ENCODE measurements around the gene WASHC2A. TPM values are rescaled to one million over a fixed set of nuclear protein-coding genes. Genes with fewer than 3 reads are reported as not detected.
"Not testable (repeated sequence)": the region's sequence is repeated elsewhere in the genome, so short reads cannot be mapped to it uniquely, and the experiment has no call there.

Gene WASHC2A
- total RNA-seq, 2 experiments from 2014 or later = 42.8 to 44.0 TPM

DNA sequence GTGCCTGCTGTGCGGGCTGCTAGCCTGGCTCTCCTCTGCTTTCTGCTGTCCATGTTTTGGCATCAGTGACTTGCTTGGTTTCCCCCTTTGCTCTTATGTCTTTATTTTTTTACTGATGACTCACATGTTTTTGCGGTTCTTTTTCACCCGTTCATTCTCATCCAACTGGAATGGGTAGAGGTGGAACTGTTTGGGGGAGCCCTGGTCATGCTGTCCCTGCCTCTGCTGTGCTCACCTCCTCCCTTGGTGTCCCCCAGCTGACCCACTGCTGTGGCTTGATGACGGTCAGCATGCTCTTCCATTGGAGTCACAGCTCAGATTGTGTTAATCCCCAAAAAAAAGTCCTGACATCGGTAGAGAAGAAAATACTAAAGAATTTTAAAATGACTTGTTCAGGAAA is 26.9 kb downstream of the WASHC2A start:
- ATAC-seq (ENCODE audit: low read depth); H3K9me3 Mint-ChIP-seq; H3K36me3 Mint-ChIP-seq; DNase-seq; POLR2A ChIA-PET; H3K27ac Mint-ChIP-seq; H3K4me1 Mint-ChIP-seq; H3K4me3 Mint-ChIP-seq; H3K27me3 Mint-ChIP-seq: not testable (repeated sequence)

DNA sequence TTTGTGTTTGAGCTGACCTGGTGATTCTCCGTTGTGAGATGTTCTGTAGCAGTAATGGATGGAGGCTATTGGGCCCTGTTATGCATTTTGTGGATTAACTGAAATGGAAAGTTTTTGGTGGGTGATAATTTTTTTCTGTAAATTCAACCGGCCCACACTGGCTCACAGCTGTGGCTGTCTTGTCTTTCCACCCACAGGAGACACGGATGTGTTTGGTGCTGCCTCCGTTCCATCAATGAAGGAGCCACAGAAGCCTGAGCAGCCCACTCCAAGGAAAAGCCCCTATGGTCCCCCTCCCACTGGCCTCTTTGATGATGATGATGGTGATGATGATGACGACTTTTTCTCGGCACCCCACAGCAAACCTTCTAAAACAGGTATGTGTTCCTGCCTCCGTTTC is 27.6 kb downstream of the WASHC2A start:
- ATAC-seq (ENCODE audit: low read depth); POLR2A ChIA-PET: not testable (repeated sequence)

DNA sequence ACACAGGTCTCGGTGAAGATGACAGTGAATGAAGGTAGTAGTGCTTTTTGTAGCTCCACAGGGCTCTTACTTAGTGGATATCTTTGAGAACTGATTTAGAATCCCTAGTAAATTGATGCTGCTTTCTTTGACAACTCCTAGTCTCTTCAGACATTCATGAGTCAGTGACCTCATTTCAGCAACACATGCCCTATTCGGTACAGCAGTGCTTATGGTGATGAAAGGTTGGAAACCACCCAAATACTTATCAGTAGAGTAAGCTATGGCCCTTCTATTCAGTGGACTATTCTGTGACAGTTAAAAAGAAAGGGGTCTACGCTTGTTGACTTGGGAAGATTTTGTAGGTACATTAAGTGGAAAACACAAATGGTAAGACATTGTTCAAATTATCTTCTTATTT is 29.0 kb downstream of the WASHC2A start:
- H3K27me3 Mint-ChIP-seq; DNase-seq; ATAC-seq (ENCODE audit: low read depth); POLR2A ChIA-PET; H3K27ac Mint-ChIP-seq; H3K9me3 Mint-ChIP-seq; H3K4me3 Mint-ChIP-seq; H3K36me3 Mint-ChIP-seq; H3K4me1 Mint-ChIP-seq: not testable (repeated sequence)

More for the DNA sequence above, 27.6 kb downstream of the WASHC2A start:
- not testable (repeated sequence) for H3K27ac Mint-ChIP-seq, H3K36me3 Mint-ChIP-seq, H3K27me3 Mint-ChIP-seq, H3K4me3 Mint-ChIP-seq, H3K4me1 Mint-ChIP-seq, H3K9me3 Mint-ChIP-seq, DNase-seq

DNA sequence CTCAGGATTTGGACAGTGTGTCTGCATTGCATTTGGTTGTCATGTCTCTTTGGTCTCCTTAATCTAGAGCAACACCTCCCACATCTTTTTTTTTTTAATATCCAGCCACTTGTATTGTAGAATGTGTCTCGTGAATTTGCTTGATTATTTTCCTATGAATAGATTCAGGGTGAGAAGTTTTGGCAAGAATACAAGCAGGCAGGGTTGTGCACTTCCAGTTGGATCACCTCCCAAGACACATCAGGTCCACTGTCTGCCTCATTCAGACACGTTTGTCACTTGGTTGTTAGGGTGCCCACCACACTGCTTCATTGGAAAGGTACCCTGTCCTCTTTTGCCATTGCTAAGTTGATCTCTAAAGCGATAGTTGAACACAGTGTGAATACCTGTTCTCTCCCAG is 30.9 kb downstream of the WASHC2A start:
- H3K27me3 Mint-ChIP-seq; H3K27ac Mint-ChIP-seq; POLR2A ChIA-PET; DNase-seq; H3K4me3 Mint-ChIP-seq; ATAC-seq (ENCODE audit: low read depth); H3K36me3 Mint-ChIP-seq; H3K9me3 Mint-ChIP-seq; H3K4me1 Mint-ChIP-seq: not testable (repeated sequence)

DNA sequence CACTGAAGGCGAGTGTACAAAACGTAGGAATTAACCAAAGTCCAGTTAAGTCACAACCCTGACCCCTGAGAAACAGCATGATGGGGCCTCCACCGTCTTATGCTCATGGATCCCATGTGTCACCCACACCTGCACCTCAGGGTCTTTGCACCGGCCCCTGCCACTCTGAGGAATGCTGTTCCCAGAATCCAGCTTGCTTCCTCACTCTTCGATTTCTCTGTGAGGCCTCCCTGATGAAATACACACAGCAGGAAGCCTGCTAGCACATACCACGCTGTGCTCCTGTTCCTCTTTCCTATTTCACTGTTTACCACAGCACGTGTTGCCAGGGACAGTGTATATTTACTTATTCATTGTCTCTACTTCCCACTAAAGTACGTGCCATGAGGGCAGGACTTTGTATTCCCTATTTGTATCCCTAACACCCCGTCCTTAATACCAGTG is 33.4 kb downstream of the WASHC2A start:
- H3K4me1 Mint-ChIP-seq; ATAC-seq (ENCODE audit: low read depth); H3K27me3 Mint-ChIP-seq; H3K4me3 Mint-ChIP-seq; DNase-seq; H3K9me3 Mint-ChIP-seq; POLR2A ChIA-PET; H3K27ac Mint-ChIP-seq: not testable (repeated sequence)
- peaks cover 11% of the 10 kb centered on the region for H3K36me3 Mint-ChIP-seq

DNA sequence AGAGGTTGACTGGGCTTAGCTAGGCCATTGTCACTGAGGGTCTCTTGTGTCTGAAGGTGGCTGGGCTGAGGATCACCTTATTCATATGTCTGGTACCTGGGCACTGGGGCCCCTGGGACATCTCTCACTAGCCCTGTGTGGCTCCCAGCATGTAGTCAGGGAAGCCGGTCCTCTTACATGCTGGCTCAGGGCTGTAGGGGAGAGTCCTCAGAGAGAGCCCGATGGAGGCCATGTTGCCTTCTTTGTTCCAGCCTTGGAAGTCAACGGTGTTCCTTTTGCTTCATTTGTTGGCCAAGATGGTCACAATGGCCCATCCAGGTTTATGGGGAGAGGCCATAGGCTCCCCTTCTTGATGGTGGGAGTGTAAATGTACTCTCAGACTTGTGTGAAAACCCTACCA is 34.0 kb downstream of the WASHC2A start:
- H3K9me3 Mint-ChIP-seq; H3K27ac Mint-ChIP-seq; H3K4me1 Mint-ChIP-seq; H3K4me3 Mint-ChIP-seq; POLR2A ChIA-PET; ATAC-seq (ENCODE audit: low read depth); DNase-seq; H3K27me3 Mint-ChIP-seq: not testable (repeated sequence)
- peaks cover 11% of the 10 kb centered on the region for H3K36me3 Mint-ChIP-seq

DNA sequence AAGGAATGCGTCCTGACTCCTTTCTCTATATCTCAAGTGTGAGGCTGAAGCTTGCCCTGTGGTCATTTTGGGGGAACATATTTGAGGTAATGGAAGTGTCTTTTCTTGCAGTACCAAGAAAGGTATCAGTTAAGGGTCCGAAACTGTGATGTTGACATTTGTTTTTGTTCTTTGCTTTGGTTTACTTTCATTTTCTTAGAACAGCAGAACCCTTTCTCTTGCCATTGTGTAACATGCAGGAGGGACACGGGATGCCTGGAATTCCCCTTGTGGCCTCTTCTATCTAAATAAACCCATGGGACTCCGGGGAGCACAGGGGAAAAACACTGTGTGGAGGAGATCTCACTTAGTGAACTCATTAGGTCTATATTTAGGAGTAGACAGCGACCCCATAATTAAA is 34.5 kb downstream of the WASHC2A start:
- H3K4me1 Mint-ChIP-seq; DNase-seq; ATAC-seq (ENCODE audit: low read depth); H3K27me3 Mint-ChIP-seq; H3K27ac Mint-ChIP-seq; H3K4me3 Mint-ChIP-seq; POLR2A ChIA-PET; H3K9me3 Mint-ChIP-seq: not testable (repeated sequence)
- peaks cover 11% of the 10 kb centered on the region for H3K36me3 Mint-ChIP-seq

DNA sequence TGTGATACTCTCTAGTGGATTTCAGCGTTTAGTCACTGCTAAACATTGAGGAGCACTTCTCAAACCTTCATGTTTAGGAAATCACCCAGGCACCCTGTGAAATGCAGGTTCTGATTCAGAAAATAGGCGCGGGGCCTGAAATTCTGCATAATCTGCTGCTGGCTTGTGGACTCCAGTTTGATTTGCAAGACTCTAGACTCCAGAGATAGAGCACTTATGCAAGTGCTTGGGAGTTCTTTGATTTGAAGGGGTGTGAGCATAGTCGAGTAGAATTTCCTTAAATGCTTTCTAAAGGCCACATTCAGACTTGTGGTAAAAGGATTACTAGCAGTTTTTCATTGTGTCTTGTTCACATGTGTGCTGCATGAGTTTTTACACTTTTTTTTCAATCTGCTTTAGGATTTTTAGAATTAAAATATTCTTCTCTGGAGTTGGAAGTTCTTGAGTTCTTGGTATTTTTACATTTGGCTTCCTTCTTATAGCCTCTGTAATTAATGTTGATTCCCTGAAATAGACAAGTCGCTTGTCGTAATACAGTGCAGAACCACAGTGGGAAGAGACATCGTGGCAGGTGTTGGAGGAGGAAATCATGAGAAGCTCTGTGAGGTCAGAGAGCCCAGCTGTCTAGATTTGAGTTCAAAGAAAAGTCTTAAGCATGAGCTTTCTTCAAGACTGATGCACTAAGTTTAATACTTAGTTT is 41.4 kb downstream of the WASHC2A start:
- H3K36me3 Mint-ChIP-seq; DNase-seq; H3K4me1 Mint-ChIP-seq; ATAC-seq (ENCODE audit: low read depth); H3K27ac Mint-ChIP-seq; POLR2A ChIA-PET; H3K4me3 Mint-ChIP-seq; H3K27me3 Mint-ChIP-seq; H3K9me3 Mint-ChIP-seq: not testable (repeated sequence)

DNA sequence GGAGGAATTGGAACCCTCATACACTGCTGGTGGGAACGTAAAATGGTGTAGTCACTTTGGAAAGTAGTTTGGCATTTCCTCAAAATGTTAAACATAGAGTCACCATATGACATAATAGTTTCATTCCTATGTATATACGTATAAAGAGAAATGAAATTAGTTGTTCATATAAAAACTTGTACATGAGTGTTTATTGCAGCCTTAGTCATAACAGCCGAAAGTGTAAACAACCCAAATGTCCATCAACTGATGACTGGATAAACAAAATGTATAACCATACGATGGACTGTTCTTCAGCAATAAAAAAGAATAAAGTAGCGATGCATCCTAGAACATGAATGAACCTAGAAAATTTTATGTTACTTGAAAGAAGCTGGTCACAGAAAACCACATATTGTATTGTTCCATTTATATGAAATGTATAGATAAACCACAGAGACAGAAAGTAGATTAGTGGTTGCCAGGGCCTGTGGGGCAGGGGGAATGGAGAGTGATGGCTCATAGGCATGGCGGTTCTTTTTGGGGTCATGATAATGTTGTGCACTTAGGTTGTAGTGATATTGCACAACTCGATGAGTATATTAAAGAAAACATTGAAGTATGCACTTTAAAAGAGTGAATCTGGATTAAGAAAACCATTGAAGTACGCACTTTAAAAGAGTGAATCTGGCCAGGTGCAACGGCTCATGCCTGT is 44.8 kb downstream of the WASHC2A start:
- H3K36me3 Mint-ChIP-seq = peaks cover 11% of the 10 kb centered on the region
- ATAC-seq (ENCODE audit: low read depth); H3K27ac Mint-ChIP-seq; H3K4me1 Mint-ChIP-seq; DNase-seq; POLR2A ChIA-PET; H3K27me3 Mint-ChIP-seq; H3K4me3 Mint-ChIP-seq; H3K9me3 Mint-ChIP-seq: not testable (repeated sequence)

DNA sequence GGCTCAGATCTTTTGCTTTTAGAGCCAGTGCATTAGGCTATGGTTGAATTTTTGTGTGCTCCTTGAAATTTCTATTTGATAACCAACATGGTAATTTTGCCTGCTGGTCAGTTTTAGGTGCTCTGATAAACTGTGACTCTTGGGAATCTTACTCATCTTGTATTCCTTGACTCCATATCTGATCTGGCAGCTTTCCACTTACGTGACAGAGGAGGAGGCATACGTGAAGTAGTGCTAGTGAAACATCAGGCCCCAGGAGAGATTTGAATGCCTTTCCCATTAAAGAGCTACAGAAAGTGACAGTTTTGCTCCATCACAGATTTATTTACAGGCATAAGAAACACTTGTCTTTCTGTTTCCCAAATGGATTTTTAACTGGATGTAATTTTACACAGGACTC is 59.0 kb downstream of the WASHC2A start:
- H3K9me3 Mint-ChIP-seq; H3K4me3 Mint-ChIP-seq; POLR2A ChIA-PET; H3K27me3 Mint-ChIP-seq; H3K27ac Mint-ChIP-seq; ATAC-seq (ENCODE audit: low read depth); H3K36me3 Mint-ChIP-seq; H3K4me1 Mint-ChIP-seq; DNase-seq: not testable (repeated sequence)

DNA sequence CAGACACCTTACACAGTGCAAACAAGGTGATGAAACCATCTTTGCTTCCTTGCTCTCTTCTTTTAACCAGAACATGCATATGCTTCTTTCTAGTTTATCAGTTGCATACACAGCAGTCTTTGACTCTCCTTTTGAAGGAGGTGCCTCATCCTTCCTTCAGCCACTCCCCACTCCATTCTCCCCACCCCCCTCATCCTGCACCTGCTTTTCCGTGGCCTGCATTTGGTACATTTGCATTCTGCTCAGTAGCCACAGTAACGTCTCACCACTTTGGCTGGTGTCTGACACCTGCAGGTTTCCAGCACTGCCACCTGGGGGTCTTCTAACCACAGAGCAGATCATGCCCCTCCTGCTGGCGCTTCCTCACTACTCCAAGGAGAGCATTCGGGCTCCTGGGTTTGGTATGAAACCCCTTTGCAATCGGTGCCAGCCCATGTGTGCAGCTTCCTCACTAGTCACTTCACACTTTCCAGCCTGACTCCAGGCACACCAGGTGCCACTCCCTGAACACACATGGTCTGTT is 60.1 kb downstream of the WASHC2A start:
- H3K9me3 Mint-ChIP-seq; POLR2A ChIA-PET; DNase-seq; H3K4me1 Mint-ChIP-seq; H3K36me3 Mint-ChIP-seq; H3K27ac Mint-ChIP-seq; H3K27me3 Mint-ChIP-seq; H3K4me3 Mint-ChIP-seq; ATAC-seq (ENCODE audit: low read depth): not testable (repeated sequence)

DNA sequence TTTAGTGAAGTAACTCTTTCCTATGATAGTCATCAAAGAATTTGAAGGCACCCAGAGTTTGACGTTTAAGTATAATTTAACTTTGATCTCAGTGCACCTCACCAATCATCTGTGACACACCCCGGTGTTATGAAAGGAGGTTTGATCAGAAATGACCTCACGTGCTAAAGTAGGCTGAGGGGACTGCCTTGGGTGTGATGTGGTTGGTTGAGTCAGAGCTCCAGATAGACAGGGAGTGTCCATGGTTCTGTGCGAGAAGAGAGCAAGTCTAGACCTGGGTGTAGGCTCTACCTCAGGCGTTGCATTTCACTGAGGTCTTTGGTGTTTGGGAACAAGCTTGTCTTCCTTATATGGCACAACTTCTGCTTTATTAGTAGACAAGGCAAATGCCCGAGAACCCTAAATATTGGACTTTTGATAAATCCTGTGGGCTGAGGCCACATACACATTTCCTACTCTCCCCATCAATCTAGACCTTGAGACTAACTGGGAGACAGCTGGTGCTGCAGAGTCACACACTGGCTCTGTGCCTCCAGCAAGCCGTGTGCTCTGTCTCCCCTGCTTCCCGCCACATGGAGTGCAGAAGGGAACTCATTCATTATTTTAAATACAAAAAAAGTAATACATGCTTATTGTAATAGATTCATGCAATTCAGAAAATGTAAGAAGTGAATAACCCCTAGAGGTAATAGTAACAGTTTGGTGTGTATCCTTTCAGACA is 63.7 kb downstream of the WASHC2A start:
- H3K27ac Mint-ChIP-seq; H3K4me3 Mint-ChIP-seq; H3K4me1 Mint-ChIP-seq; DNase-seq; POLR2A ChIA-PET; H3K27me3 Mint-ChIP-seq; H3K9me3 Mint-ChIP-seq; ATAC-seq (ENCODE audit: low read depth): not testable (repeated sequence)
- peaks cover 15% of the 10 kb centered on the region for H3K36me3 Mint-ChIP-seq

DNA sequence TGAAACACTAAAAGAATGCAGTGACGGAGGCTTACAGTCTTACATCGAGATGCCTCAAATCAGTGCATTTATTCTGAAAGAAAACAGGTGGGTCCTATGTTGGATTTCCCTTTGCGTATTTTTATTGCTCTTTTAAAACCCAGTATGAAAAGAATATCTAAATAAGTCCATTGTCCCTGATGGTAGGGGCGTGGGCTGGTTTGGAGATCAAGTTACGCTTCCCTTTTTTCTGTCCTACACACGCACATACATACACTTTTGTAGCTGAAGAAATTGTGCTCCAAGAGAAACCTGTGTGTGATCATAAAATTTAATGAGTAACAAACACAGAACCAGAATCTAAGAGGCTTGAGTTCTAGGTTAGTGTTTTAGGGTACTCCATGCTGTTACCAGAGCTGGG is 64.6 kb downstream of the WASHC2A start:
- H3K4me1 Mint-ChIP-seq; H3K9me3 Mint-ChIP-seq; DNase-seq; POLR2A ChIA-PET; H3K27me3 Mint-ChIP-seq; ATAC-seq (ENCODE audit: low read depth); H3K27ac Mint-ChIP-seq; H3K4me3 Mint-ChIP-seq: not testable (repeated sequence)
- peaks cover 15% of the 10 kb centered on the region for H3K36me3 Mint-ChIP-seq

DNA sequence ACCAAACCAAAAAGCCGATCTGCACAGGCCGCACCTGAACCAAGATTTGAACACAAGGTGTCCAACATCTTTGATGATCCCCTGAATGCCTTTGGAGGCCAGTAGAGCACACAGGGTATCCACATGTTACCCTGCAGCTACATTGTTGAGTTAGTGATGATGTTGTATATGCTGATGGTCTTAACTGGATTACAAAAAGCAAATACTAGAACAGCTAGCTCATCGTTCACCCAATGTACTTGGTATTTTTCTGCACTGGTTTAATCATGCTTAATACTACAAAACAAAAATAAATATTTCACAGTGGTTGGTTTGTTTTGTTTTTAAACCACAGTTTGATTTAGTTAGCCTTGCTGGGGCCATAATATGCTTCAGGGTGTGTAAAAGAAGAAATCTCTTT is 65.1 kb downstream of the WASHC2A start:
- H3K27ac Mint-ChIP-seq; POLR2A ChIA-PET; H3K27me3 Mint-ChIP-seq; H3K4me3 Mint-ChIP-seq; H3K9me3 Mint-ChIP-seq; ATAC-seq (ENCODE audit: low read depth); H3K4me1 Mint-ChIP-seq; DNase-seq: not testable (repeated sequence)
- H3K36me3 Mint-ChIP-seq = peaks cover 15% of the 10 kb centered on the region
